Adrenal gland (tissue), 5 donors: Measurements from ENCODE around the gene UHRF1.

Source experiments
- CTCF ChIP-seq, 6 experiments: fragments of 450-650 bp in 4 of 6; fragments of 200-600 bp in 2 of 6; sonication (generic) in 1 of 6; IDR thresholded peaks; 1 replicate in 5 of 6; 2 replicates in 1 of 6; pipeline versions ENCODE4 v1.5.1 to v1.8.0; 2016 to 2021; ENCODE audit warnings: antibody characterized with exemption in 6 of 6, mild to moderate bottlenecking in 2 of 6, moderate library complexity in 1 of 6
- POLR2A ChIP-seq, 2 donors: fragments of 450-650 bp; IDR thresholded peaks; one replicate each; pipeline ENCODE4 v1.6.1; 2017; ENCODE audit warnings: antibody characterized with exemption in 2 of 2, mild to moderate bottlenecking in 2 of 2, moderate library complexity in 1 of 2
- donor health status: DM: no; HTN: no; CAD: no.

GRCh38 chr19:4908360-4908759 lies 941 bp upstream of the UHRF1 start:
- TF ChIP-seq CTCF (IDR thresholded peaks at IDR 0.05) = no peak
- no peak for TF ChIP-seq POLR2A (IDR thresholded peaks at IDR 0.05)
